HepG2 (cell line): ENCODE measurements around the gene MMP24OS. TPM values are rescaled to one million over a fixed set of nuclear protein-coding genes. Genes with fewer than 3 reads are reported as not detected.

Experiments used
- AGO2 ChIP-seq: fragments of 200-400 bp; formaldehyde crosslinking; optimal IDR thresholded peaks from 2 replicates; pipeline ENCODE3; 2017; ENCODE audit warnings: mild to moderate bottlenecking, low read depth, low read length, moderate library complexity
- CCDC6 ChIP-seq: sonication (generic); formaldehyde crosslinking; IDR thresholded peaks from 2 replicates; pipeline ENCODE4 v1.8.1; 2022; ENCODE audit warnings: mild to moderate bottlenecking, missing genetic modification reagents, moderate library complexity
- DMAP1 ChIP-seq: IDR thresholded peaks from 2 replicates; pipeline ENCODE4 v1.6.1; 2016
- FOSL2 ChIP-seq: sonication (generic); formaldehyde crosslinking; IDR thresholded peaks from 2 replicates; pipeline ENCODE4 v1.4.0; 2020; ENCODE audit warnings: missing genetic modification reagents
- FOXA1 ChIP-seq, 2 experiments: fragments of 450-650 bp in 1 of 2; sonication (generic) in 1 of 2; formaldehyde crosslinking in 1 of 2; IDR thresholded peaks; 2 replicates each; pipeline versions ENCODE4 v1.4.0 to v1.6.1; 2016 to 2020; ENCODE audit warnings: missing genetic modification reagents in 1 of 2
- HDAC2 ChIP-seq: sonication (generic); formaldehyde crosslinking; IDR thresholded peaks from 2 replicates; pipeline ENCODE4 v1.4.0; 2020; ENCODE audit warnings: missing genetic modification reagents
- HMG20A ChIP-seq: IDR thresholded peaks from 2 replicates; pipeline ENCODE4 v1.6.1; 2016; ENCODE audit warnings: borderline replicate concordance
- NCOA5 ChIP-seq: sonication (generic); formaldehyde crosslinking; IDR thresholded peaks from 2 replicates; pipeline ENCODE4 v1.4.0; 2020; ENCODE audit warnings: missing genetic modification reagents
- POGK ChIP-seq: sonication (generic); formaldehyde crosslinking; conservative IDR thresholded peaks from 2 replicates; pipeline ENCODE4 v1.8.0; 2022; ENCODE audit warnings: mild to moderate bottlenecking, moderate library complexity, missing genetic modification reagents
- RFX5 ChIP-seq: IDR thresholded peaks from 2 replicates; pipeline ENCODE4 v1.6.1; 2011; ENCODE audit warnings: low read depth, low read length, improper control_type of control experiment
- SMARCC2 ChIP-seq: fragments of 450-650 bp; IDR thresholded peaks from 2 replicates; pipeline ENCODE4 v1.6.1; 2017; ENCODE audit warnings: antibody characterized with exemption, mild to moderate bottlenecking
- THAP8 ChIP-seq: sonication (generic); formaldehyde crosslinking; IDR thresholded peaks from 2 replicates; pipeline ENCODE4 v1.5.1; 2020; ENCODE audit warnings: missing genetic modification reagents, mild to moderate bottlenecking, borderline replicate concordance
- TSC22D2 ChIP-seq: sonication (generic); formaldehyde crosslinking; IDR thresholded peaks from 2 replicates; pipeline ENCODE4 v1.5.1; 2020; ENCODE audit warnings: missing genetic modification reagents, mild to moderate bottlenecking, borderline replicate concordance
- ZMAT3 ChIP-seq: sonication (generic); formaldehyde crosslinking; conservative IDR thresholded peaks from 2 replicates; pipeline ENCODE4 v1.7.0; 2021; ENCODE audit warnings: missing genetic modification reagents
- ZNF274 ChIP-seq: sonication (generic); formaldehyde crosslinking; IDR thresholded peaks from 2 replicates; pipeline ENCODE4 v1.5.1; 2020; ENCODE audit warnings: mild to moderate bottlenecking, missing genetic modification reagents
- ZNF547 ChIP-seq: sonication (generic); formaldehyde crosslinking; IDR thresholded peaks from 2 replicates; pipeline ENCODE4 v1.5.1; 2020; ENCODE audit warnings: mild to moderate bottlenecking, missing genetic modification reagents
- ZNF790 ChIP-seq: sonication (generic); formaldehyde crosslinking; IDR thresholded peaks from 2 replicates; pipeline ENCODE4 v1.8.0; 2022; ENCODE audit warnings: missing genetic modification reagents, mild to moderate bottlenecking, borderline replicate concordance
- ZNF891 ChIP-seq: sonication (generic); formaldehyde crosslinking; IDR thresholded peaks from 2 replicates; pipeline ENCODE4 v1.5.0; 2020; ENCODE audit warnings: mild to moderate bottlenecking, missing genetic modification reagents
- ZSCAN12 ChIP-seq: sonication (generic); formaldehyde crosslinking; IDR thresholded peaks from 2 replicates; pipeline ENCODE4 v1.9.0; 2021; ENCODE audit warnings: mild to moderate bottlenecking, missing genetic modification reagents
- ZSCAN5A ChIP-seq: sonication (generic); formaldehyde crosslinking; IDR thresholded peaks from 2 replicates; pipeline ENCODE4 v1.8.0; 2022; ENCODE audit warnings: mild to moderate bottlenecking, missing genetic modification reagents, borderline replicate concordance
- ZSCAN9 ChIP-seq: IDR thresholded peaks from 2 replicates; pipeline ENCODE4 v1.6.1; 2016; ENCODE audit warnings: borderline replicate concordance
- polyA plus RNA-seq, 8 experiments: library from polyadenylated mRNA; depleted of rRNA in 3 of 8; stranded (reverse) in 7 of 8; unstranded in 1 of 8; fragments of >200 nt; fragmentation: Illumina TruSeq in 4 of 8; extraction: Trizol in 4 of 8; gene quantifications; 2 replicates each; pipeline versions ENCODE4 v1.2.1 to v1.2.3, GENCODE V29; 2011 to 2016; ENCODE audit warnings: low read depth in 4 of 8, missing spikeins in 1 of 8, mixed read lengths in 1 of 8; ENCODE audit not compliant: insufficient read depth in 1 of 8
- total RNA-seq, 5 experiments: library from RNA; depleted of rRNA; stranded (reverse); fragments of >200 nt; fragmentation: Illumina TruSeq; extraction: Trizol; gene quantifications; 2 replicates each; pipeline ENCODE4 v1.2.3, GENCODE V29; 2016; ENCODE audit warnings: low read depth in 1 of 5
- TF ChIP-seq, protein P1 (sequence below): sonication (generic); formaldehyde crosslinking; IDR thresholded peaks from 2 replicates; pipeline ENCODE4 v1.4.0; 2020; ENCODE audit warnings: missing genetic modification reagents
- TF ChIP-seq, protein P2 (sequence below): sonication (generic); formaldehyde crosslinking; IDR thresholded peaks from 2 replicates; pipeline ENCODE4 v1.4.0; 2020; ENCODE audit warnings: mild to moderate bottlenecking, missing genetic modification reagents

The MMP24OS gene
- total and polyA plus RNA-seq, 2 of the 13 experiments (the other 11 are each of a cell fraction or from before 2014, with no cell fraction given) = 6.0 to 8.5 TPM

DNA sequence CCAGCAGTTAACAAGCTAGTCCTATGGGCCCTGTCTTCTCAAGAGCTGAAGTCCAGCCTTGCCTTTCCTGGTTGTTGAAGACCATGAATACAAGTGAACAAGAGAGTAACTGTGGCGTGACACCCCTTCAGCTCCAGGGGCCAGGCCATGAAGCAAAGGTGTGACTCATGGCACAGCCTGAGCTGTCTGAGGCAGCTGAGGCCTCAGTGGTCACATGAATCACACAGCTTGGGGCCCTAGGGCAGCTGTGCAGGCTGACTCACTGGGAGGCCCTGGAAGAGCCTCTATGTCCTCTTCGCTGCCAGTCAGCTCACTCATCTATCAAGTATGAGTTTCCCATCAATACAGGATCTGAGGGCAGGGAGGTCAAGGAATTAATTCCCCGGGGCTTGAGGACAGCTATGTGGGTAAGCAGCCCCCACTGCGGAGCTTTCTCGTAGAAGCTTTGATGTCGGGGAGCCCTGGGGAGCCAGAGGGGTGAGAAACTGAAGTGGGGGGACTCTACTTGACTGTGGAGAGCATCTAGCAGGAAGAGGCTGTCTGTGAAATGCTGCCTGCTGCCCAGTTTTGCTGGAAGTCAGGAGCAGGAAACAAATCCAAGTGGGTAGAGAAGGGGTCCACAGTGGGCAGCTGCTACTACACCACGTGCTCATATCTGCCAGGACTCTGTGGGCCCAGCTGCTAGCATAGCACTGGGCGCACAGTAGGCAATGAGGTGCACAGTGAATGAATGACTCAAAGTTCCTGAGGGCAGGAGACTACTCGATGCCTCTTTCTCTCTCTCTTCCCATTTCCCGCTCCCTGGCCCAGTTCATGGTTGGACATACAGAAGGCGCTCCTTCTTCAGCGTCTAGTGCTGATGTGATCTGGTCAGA lies 28.0 kb upstream of the MMP24OS start (continued):
- TF ChIP-seq, protein P1, sequence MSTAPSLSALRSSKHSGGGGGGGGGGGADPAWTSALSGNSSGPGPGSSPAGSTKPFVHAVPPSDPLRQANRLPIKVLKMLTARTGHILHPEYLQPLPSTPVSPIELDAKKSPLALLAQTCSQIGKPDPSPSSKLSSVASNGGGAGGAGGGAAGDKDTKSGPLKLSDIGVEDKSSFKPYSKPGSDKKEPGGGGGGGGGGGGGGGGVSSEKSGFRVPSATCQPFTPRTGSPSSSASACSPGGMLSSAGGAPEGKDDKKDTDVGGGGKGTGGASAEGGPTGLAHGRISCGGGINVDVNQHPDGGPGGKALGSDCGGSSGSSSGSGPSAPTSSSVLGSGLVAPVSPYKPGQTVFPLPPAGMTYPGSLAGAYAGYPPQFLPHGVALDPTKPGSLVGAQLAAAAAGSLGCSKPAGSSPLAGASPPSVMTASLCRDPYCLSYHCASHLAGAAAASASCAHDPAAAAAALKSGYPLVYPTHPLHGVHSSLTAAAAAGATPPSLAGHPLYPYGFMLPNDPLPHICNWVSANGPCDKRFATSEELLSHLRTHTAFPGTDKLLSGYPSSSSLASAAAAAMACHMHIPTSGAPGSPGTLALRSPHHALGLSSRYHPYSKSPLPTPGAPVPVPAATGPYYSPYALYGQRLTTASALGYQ (CRISPR knock-in tag) = peak; percentile 57; the same call in 1 of the 2 replicates
- TF ChIP-seq AGO2 = no peak
- TF ChIP-seq ZNF547 (CRISPR knock-in tag) = no peak; the same call in 1 of the 2 replicates
- no peak for TF ChIP-seq FOXA1 (IDR thresholded peaks at IDR 0.05)
- TF ChIP-seq FOXA1 (CRISPR knock-in tag; IDR thresholded peaks at IDR 0.05) = 0 out of 2 replicates have a peak, but pooled peaks have one; percentile 20
- TF ChIP-seq SMARCC2 = no peak
- TF ChIP-seq NCOA5 (CRISPR knock-in tag) = no peak
- TF ChIP-seq CCDC6 (CRISPR knock-in tag) = no peak
- TF ChIP-seq TSC22D2 (CRISPR knock-in tag) = no peak
- peak; percentile 94 for TF ChIP-seq ZSCAN9 (CRISPR knock-in tag)
- peak; percentile 52; the same call in 1 of the 2 replicates for TF ChIP-seq DMAP1 (CRISPR knock-in tag)
- peak; percentile 100 for TF ChIP-seq FOSL2 (CRISPR knock-in tag)
- TF ChIP-seq THAP8 = no peak
- peak; percentile 90 for TF ChIP-seq HMG20A (CRISPR knock-in tag)
- no peak for TF ChIP-seq ZNF790 (CRISPR knock-in tag)
- TF ChIP-seq ZSCAN12 = no peak
- TF ChIP-seq ZNF274 = peak; percentile 16; the same call in 1 of the 2 replicates
- TF ChIP-seq, protein P2, sequence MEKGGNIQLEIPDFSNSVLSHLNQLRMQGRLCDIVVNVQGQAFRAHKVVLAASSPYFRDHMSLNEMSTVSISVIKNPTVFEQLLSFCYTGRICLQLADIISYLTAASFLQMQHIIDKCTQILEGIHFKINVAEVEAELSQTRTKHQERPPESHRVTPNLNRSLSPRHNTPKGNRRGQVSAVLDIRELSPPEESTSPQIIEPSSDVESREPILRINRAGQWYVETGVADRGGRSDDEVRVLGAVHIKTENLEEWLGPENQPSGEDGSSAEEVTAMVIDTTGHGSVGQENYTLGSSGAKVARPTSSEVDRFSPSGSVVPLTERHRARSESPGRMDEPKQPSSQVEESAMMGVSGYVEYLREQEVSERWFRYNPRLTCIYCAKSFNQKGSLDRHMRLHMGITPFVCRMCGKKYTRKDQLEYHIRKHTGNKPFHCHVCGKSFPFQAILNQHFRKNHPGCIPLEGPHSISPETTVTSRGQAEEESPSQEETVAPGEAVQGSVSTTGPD (CRISPR knock-in tag) = peak; percentile 78; the same call in 1 of the 2 replicates
- no peak for TF ChIP-seq ZSCAN5A (CRISPR knock-in tag)
- TF ChIP-seq POGK = no peak
- no peak for TF ChIP-seq ZMAT3 (CRISPR knock-in tag)
- 0 out of 2 replicates have a peak, but pooled peaks have one; percentile 17 for TF ChIP-seq HDAC2
- TF ChIP-seq ZNF891 (CRISPR knock-in tag) = no peak
- TF ChIP-seq RFX5 = no peak
